Lung (tissue), 12 donors: ENCODE results near the gene METTL1. TPM values are rescaled to one million over a fixed set of nuclear protein-coding genes. Genes with fewer than 3 reads are reported as not detected.

ENCODE experiments used
- ATAC-seq: fragments of 200-7000 bp; cut with Tn5 transposase; one replicate; pipeline ENCODE4 v1.9.1; 2020; ENCODE audit warnings: moderate number of reproducible peaks; ENCODE audit not compliant: insufficient read depth, low FRiP score
- DNase-seq, 3 donors: peaks; one replicate each; pipeline ENCODE4 v3.0.0-alpha.2; 2013 to 2017
- H3K27ac ChIP-seq, 2 donors: one replicate each; pipeline ENCODE4 v1.5.1; 2013; ENCODE audit warnings: mild to moderate bottlenecking in 2 of 2, moderate library complexity in 2 of 2, control low read depth in 1 of 2, inconsistent platforms in 1 of 2, low read depth in 1 of 2, low read length in 1 of 2
- H3K27me3 ChIP-seq, 3 donors: one replicate each; pipeline ENCODE4 v1.5.1; 2013; ENCODE audit warnings: low read length in 2 of 3; ENCODE audit not compliant: control insufficient read depth in 3 of 3, insufficient read depth in 3 of 3
- H3K36me3 ChIP-seq, 4 donors: one replicate each; pipeline ENCODE4 v1.5.1; 2013; ENCODE audit warnings: low read length in 4 of 4, mild to moderate bottlenecking in 1 of 4, moderate library complexity in 1 of 4; ENCODE audit not compliant: control insufficient read depth in 4 of 4, insufficient read depth in 4 of 4
- H3K4me1 ChIP-seq, 5 donors: one replicate each; pipeline ENCODE4 v1.5.1; 2013; ENCODE audit warnings: low read length in 5 of 5, mild to moderate bottlenecking in 2 of 5, moderate library complexity in 1 of 5; ENCODE audit not compliant: control insufficient read depth in 5 of 5, insufficient read depth in 5 of 5
- H3K4me3 ChIP-seq: one replicate; pipeline ENCODE4 v1.5.1; 2013; ENCODE audit warnings: mild to moderate bottlenecking, control low read depth, moderate library complexity
- H3K9ac ChIP-seq, 2 donors: one replicate each; pipeline ENCODE4 v1.5.1; 2013; ENCODE audit warnings: low read length in 2 of 2, control low read depth in 1 of 2; ENCODE audit not compliant: insufficient read depth in 1 of 2
- H3K9me3 ChIP-seq, 4 donors: one replicate each; pipeline ENCODE4 v1.5.1; 2013; ENCODE audit warnings: low read length in 3 of 4, mild to moderate bottlenecking in 1 of 4, moderate library complexity in 1 of 4; ENCODE audit not compliant: control insufficient read depth in 4 of 4, insufficient read depth in 3 of 4
- CTCF ChIP-seq: IDR thresholded peaks from 2 replicates; pipeline ENCODE4 v1.5.1; 2012; ENCODE audit warnings: mild to moderate bottlenecking; ENCODE audit errors: control extremely low read depth, extremely low read depth
- WGBS, 2 donors: extraction: QIAGEN DNeasy Blood & Tissue Kit; methylation state at CpG; one replicate each; pipeline ENCODE4 v1.1.7; 2013; 5-methylcytosine and 5-hydroxymethylcytosine counted together
- polyA plus RNA-seq, 2 donors: library from polyadenylated mRNA; stranded (reverse); fragments of 200-250 nt; gene quantifications; one replicate each; pipeline ENCODE4 v1.2.1, GENCODE V29; 2013
- total RNA-seq, 2 donors: library from RNA; depleted of rRNA in 1 of 2; stranded (reverse); fragments of >200 nt in 1 of 2; gene quantifications; one replicate each; pipeline ENCODE4 v1.2.1, GENCODE V29; 2014 to 2021
- donor health status: control.
- donor health status: control.
- donor health status: Bipolar disorder and iron deficiency.
- donor health status: healthy.
- donor health status: DM: yes; HTN: yes; CAD: no.

The METTL1 gene
- total and polyA plus RNA-seq, 4 donors = 2.8 to 35.5 (median 31.6) TPM

- DNase-seq = no peak
- Histone ChIP-seq H3K27me3 (peaks cover 0 to 85% (median 78%) of the 10 kb centered on the region in 3 donors), H3K9ac (no peak overlapping the region), H3K4me3 (no peak overlapping the region), H3K9me3 (no peaks in the 10 kb centered on the region), H3K36me3 (peaks cover 0 to 1% (median 0%) of the 10 kb centered on the region in 4 donors), H3K4me1 (peaks cover 0 to 9% (median 6%) of the 10 kb centered on the region in 5 donors), H3K27ac (no peak overlapping the region)
- WGBS, 2 donors = 45 to 71% methylated on average over 29 to 31 of the region's 31 CpGs
- no peak for ATAC-seq
- no peak for TF ChIP-seq CTCF
These were observed 35.0 kb downstream of the METTL1 start for GRCh38 chr12:57736741-57737466.

- DNase-seq (peak in 2 of 3 donors; percentile 37 to 46), ATAC-seq (peak; percentile 14)
- H3K9me3 ChIP-seq = no peaks in the 10 kb centered on the region
- no peak overlapping the region for H3K27ac ChIP-seq
- H3K4me3 ChIP-seq = no peak overlapping the region
- peaks cover 0 to 1% (median 0%) of the 10 kb centered on the region in 4 donors for H3K36me3 ChIP-seq
- H3K27me3 ChIP-seq = peaks cover 0 to 82% (median 75%) of the 10 kb centered on the region in 3 donors
- peaks cover 0 to 9% (median 6%) of the 10 kb centered on the region in 5 donors for H3K4me1 ChIP-seq
- TF ChIP-seq CTCF = no peak
- no peak overlapping the region for H3K9ac ChIP-seq
- 39 to 71% methylated on average over 49 of the region's 49 CpGs for WGBS, 2 donors
These were observed 35.8 kb downstream of the METTL1 start for GRCh38 chr12:57735952-57736740.

GRCh38 chr12:57735198-57735855 is 36.6 kb downstream of the METTL1 start:
- DNase-seq (peak in 2 of 3 donors; percentile 62 to 63), ATAC-seq (no peak)
- 34 to 63% methylated on average over 8 of the region's 8 CpGs for WGBS, 2 donors
- no peak overlapping the region for H3K27ac ChIP-seq
- H3K27me3 ChIP-seq = peaks cover 0 to 78% (median 73%) of the 10 kb centered on the region in 3 donors
- H3K9me3 ChIP-seq = no peaks in the 10 kb centered on the region
- no peak overlapping the region for H3K4me3 ChIP-seq
- no peak for TF ChIP-seq CTCF
- H3K9ac ChIP-seq = no peak overlapping the region
- H3K4me1 ChIP-seq = peaks cover 0 to 9% (median 6%) of the 10 kb centered on the region in 5 donors
- peaks cover 0 to 1% (median 0%) of the 10 kb centered on the region in 4 donors for H3K36me3 ChIP-seq
